Right lobe of liver (tissue), 6 donors: Measurements from ENCODE around the gene SMIM35. TPM values are rescaled to one million over a fixed set of nuclear protein-coding genes. Genes with fewer than 3 reads are reported as not detected.

Experiments
- ATAC-seq, 4 donors: fragments of 200-7000 bp; cut with Tn5 transposase; one replicate each; pipeline ENCODE4 v1.9.1; 2020; ENCODE audit warnings: mild to moderate bottlenecking in 4 of 4, moderate library complexity in 4 of 4
- DNase-seq, 3 donors: peaks; one replicate each; pipeline ENCODE4 v3.0.0-alpha.2; 2020
- H3K27ac ChIP-seq, 3 donors: fragments of 200-600 bp; one replicate each; pipeline ENCODE4 v1.8.0; 2022
- H3K27me3 ChIP-seq, 2 donors: fragments of 200-600 bp; one replicate each; pipeline ENCODE4 v1.8.0; 2022
- H3K36me3 ChIP-seq, 4 donors: fragments of 200-600 bp; sonication (generic) in 1 of 4; one replicate each; pipeline versions ENCODE4 v1.5.1 to v1.8.0; 2017 to 2022; ENCODE audit warnings: control low read depth in 1 of 4
- H3K4me1 ChIP-seq, 4 donors: fragments of 200-600 bp; sonication (generic) in 1 of 4; one replicate each; pipeline versions ENCODE4 v1.5.1 to v1.8.0; 2017 to 2022; ENCODE audit warnings: control low read depth in 1 of 4
- H3K4me3 ChIP-seq, 3 donors: fragments of 200-600 bp; one replicate each; pipeline ENCODE4 v1.8.0; 2022
- H3K9me3 ChIP-seq, 4 donors: fragments of 200-600 bp; sonication (generic) in 1 of 4; one replicate each; pipeline versions ENCODE4 v1.5.1 to v1.8.0; 2017 to 2022; ENCODE audit warnings: control low read depth in 1 of 4
- CTCF ChIP-seq, 4 donors: fragments of 200-600 bp in 3 of 4; fragments of 450-650 bp in 1 of 4; IDR thresholded peaks; one replicate each; pipeline versions ENCODE4 v1.5.1 to v1.8.0; 2016 to 2022; ENCODE audit warnings: antibody characterized with exemption in 4 of 4, mild to moderate bottlenecking in 2 of 4
- POLR2A ChIP-seq: fragments of 450-650 bp; IDR thresholded peaks from one replicate; pipeline ENCODE4 v1.6.1; 2017; ENCODE audit warnings: antibody characterized with exemption, mild to moderate bottlenecking
- WGBS: methylation state at CpG from one replicate; pipeline ENCODE4 v1.1.6; 2018; ENCODE audit warnings: low coverage, low lambda C conversion rate; ENCODE audit not compliant: insufficient coverage; ENCODE audit errors: missing lambda C conversion rate; 5-methylcytosine and 5-hydroxymethylcytosine counted together
- intact Hi-C, 2 donors: fragments of 100-400 bp; cut with DNase I; formaldehyde crosslinking; loops; one replicate each; pipeline versions ENCODE4 v1.11.2 to v1.14.1; 2022
- total RNA-seq, 6 experiments: library from RNA; depleted of rRNA in 2 of 6; stranded (reverse); fragments of >200 nt in 2 of 6; fragmentation: NEBNext Ultra II Directional in 3 of 6; extraction: Animal tissue kit (Norgen Biotek cat#: 25700) in 3 of 6; gene quantifications; one replicate each; pipeline versions ENCODE4 v1.1.0 to v1.2.4, GENCODE V29; 2016 to 2023
- donor health status: DM: no; HTN: yes; CAD: no.
- donor health status: DM: no; HTN: no; CAD: no.
- donor health status: DM: no; HTN: no; CAD: no.
- donor health status: DM: no; HTN: yes; CAD: no.
- donor health status: DM: no; HTN: yes; CAD: no.

The SMIM35 gene
- total RNA-seq, 6 experiments from 2014 or later: not detected

- DNase-seq: no peak
- ATAC-seq: peak in 2 of 4 donors; percentile 20 to 33
- Histone ChIP-seq H3K4me1 (no peaks in the 10 kb centered on the region), H3K27me3 (no peaks in the 10 kb centered on the region), H3K27ac (no peak overlapping the region), H3K9me3 (no peaks in the 10 kb centered on the region), H3K36me3 (no peaks in the 10 kb centered on the region), H3K4me3 (no peak overlapping the region)
- intact Hi-C loops: no loop called here
- WGBS: 75% methylated on average over 5 of the region's 6 CpGs
- TF ChIP-seq CTCF (IDR thresholded peaks at IDR 0.05) (no peak), POLR2A (no peak)
Observed at GRCh38 chr11:118087931-118088330, 1.2 kb upstream of the SMIM35 start.

GRCh38 chr11:118084656-118085055, 2.1 kb downstream of the SMIM35 start:
- DNase-seq (no peak), ATAC-seq (no peak)
- TF ChIP-seq POLR2A (no peak), CTCF (IDR thresholded peaks at IDR 0.05) (no peak)
- no peaks in the 10 kb centered on the region for H3K36me3 ChIP-seq
- no peaks in the 10 kb centered on the region for H3K9me3 ChIP-seq
- no peak overlapping the region for H3K27ac ChIP-seq
- intact Hi-C loops: no loop called here
- H3K4me3 ChIP-seq: no peak overlapping the region
- H3K4me1 ChIP-seq: no peaks in the 10 kb centered on the region
- no peaks in the 10 kb centered on the region for H3K27me3 ChIP-seq

GRCh38 chr11:118084247-118084646, 2.5 kb downstream of the SMIM35 start:
- peak; percentile 37 to 61 (median 43) for ATAC-seq
- no peak overlapping the region for H3K4me3 ChIP-seq
- no peaks in the 10 kb centered on the region for H3K36me3 ChIP-seq
- TF ChIP-seq POLR2A (no peak), CTCF (IDR thresholded peaks at IDR 0.05) (no peak)
- no peaks in the 10 kb centered on the region for H3K4me1 ChIP-seq
- no peak for DNase-seq
- intact Hi-C loops: no loop called here
- 13% methylated on average over 4 of the region's 4 CpGs for WGBS
- H3K27ac ChIP-seq: no peak overlapping the region
- no peaks in the 10 kb centered on the region for H3K9me3 ChIP-seq
- no peaks in the 10 kb centered on the region for H3K27me3 ChIP-seq

- DNase-seq (no peak), ATAC-seq (peak in 3 of 4 donors; percentile 22 to 46 (median 31))
- intact Hi-C loops: no loop called here
- TF ChIP-seq CTCF (IDR thresholded peaks at IDR 0.05) (no peak), POLR2A (no peak)
- Histone ChIP-seq H3K9me3 (no peaks in the 10 kb centered on the region), H3K4me1 (no peaks in the 10 kb centered on the region), H3K27ac (no peak overlapping the region), H3K27me3 (no peaks in the 10 kb centered on the region), H3K36me3 (no peaks in the 10 kb centered on the region), H3K4me3 (no peak overlapping the region)
- WGBS: 32% methylated on average over 18 of the region's 21 CpGs
Observed at GRCh38 chr11:118082880-118083552, 3.7 kb downstream of the SMIM35 start.
